SK-N-SH (cell line): Measurements from ENCODE around the gene NAT8L. TPM values are rescaled to one million over a fixed set of nuclear protein-coding genes. Genes with fewer than 3 reads are reported as not detected.

Experiments
- CTCF ChIA-PET: fragments of 300-600, 350-600 bp; formaldehyde crosslinking; extraction: SDS; loops from one replicate; lab custom pipeline; 2021; lab: Yijun Ruan, JAX
- POLR2A ChIA-PET: fragments of 350-600 bp; sonication (Branson Sonifier 250); formaldehyde crosslinking; extraction: SDS; loops from one replicate; lab custom pipeline; 2020; ENCODE audit warnings: antibody characterized with exemption, inconsistent platforms; lab: Yijun Ruan, JAX
- DNase-seq: peaks from one replicate; pipeline ENCODE4 v3.0.0; 2012
- H2AFZ ChIP-seq: fragments of 200-600 bp; sonication (generic); 2 replicates; pipeline ENCODE4 v1.8.1; 2016; ENCODE audit warnings: antibody characterized with exemption, mild to moderate bottlenecking, low read depth
- H3F3A ChIP-seq: fragments of 200-600 bp; sonication (generic); replicated peaks from 2 replicates; pipeline ENCODE3; 2016; ENCODE audit warnings: antibody characterized with exemption, mild to moderate bottlenecking; ENCODE audit not compliant: insufficient read depth
- H3K27ac ChIP-seq, 2 experiments: fragments of 200-500 bp in 1 of 2; fragments of 200-600 bp in 1 of 2; sonication (Bioruptor generic) in 1 of 2; sonication (generic), shearing (Covaris generic) in 1 of 2; 2 replicates each; pipeline versions ENCODE4 v1.5.1 to v1.6.1; 2014 to 2016; ENCODE audit warnings: low read depth in 2 of 2, inconsistent platforms in 1 of 2, low read length in 1 of 2, mild to moderate bottlenecking in 1 of 2, mixed read lengths in 1 of 2
- H3K27me3 ChIP-seq: fragments of 200-600 bp; sonication (generic), shearing (Covaris generic); 2 replicates; pipeline ENCODE4 v1.6.1; 2016; ENCODE audit warnings: mixed run types; ENCODE audit not compliant: insufficient read depth
- H3K36me3 ChIP-seq, 2 experiments: fragments of 200-500 bp in 1 of 2; fragments of 200-600 bp in 1 of 2; sonication (Bioruptor generic) in 1 of 2; sonication (generic) in 1 of 2; replicated peaks in 1 of 2; 2 replicates each; pipeline versions ENCODE3 to v1.5.1; 2014 to 2016; ENCODE audit warnings: low read length in 1 of 2, mild to moderate bottlenecking in 1 of 2; ENCODE audit not compliant: insufficient read depth in 2 of 2, control insufficient read depth in 1 of 2
- H3K4me1 ChIP-seq, 2 experiments: fragments of 200-500 bp in 1 of 2; fragments of 200-600 bp in 1 of 2; sonication (Bioruptor generic) in 1 of 2; sonication (generic), shearing (Covaris generic) in 1 of 2; 2 replicates each; pipeline versions ENCODE4 v1.5.1 to v1.6.1; 2014 to 2016; ENCODE audit warnings: low read depth in 1 of 2, low read length in 1 of 2, mixed run types in 1 of 2; ENCODE audit not compliant: insufficient read depth in 2 of 2, control insufficient read depth in 1 of 2
- H3K4me2 ChIP-seq: fragments of 200-600 bp; sonication (generic), shearing (Covaris generic); 2 replicates; pipeline ENCODE4 v1.6.1; 2017; ENCODE audit warnings: mixed run types
- H3K4me3 ChIP-seq, 2 experiments: fragments of 200-500 bp in 1 of 2; fragments of 200-600 bp in 1 of 2; sonication (Bioruptor generic) in 1 of 2; sonication (generic), shearing (Covaris generic) in 1 of 2; 2 replicates each; pipeline versions ENCODE4 v1.5.1 to v1.8.1; 2014 to 2016; ENCODE audit warnings: low read depth in 2 of 2, inconsistent platforms in 1 of 2, low read length in 1 of 2, mild to moderate bottlenecking in 1 of 2, mixed read lengths in 1 of 2, moderate library complexity in 1 of 2
- H3K79me2 ChIP-seq: fragments of 200-600 bp; sonication (generic); 2 replicates; pipeline ENCODE4 v1.8.1; 2017; ENCODE audit warnings: mild to moderate bottlenecking; ENCODE audit not compliant: insufficient read depth
- H3K9ac ChIP-seq: fragments of 200-600 bp; sonication (generic); 2 replicates; pipeline ENCODE4 v1.6.1; 2017; ENCODE audit warnings: mixed run types
- H3K9me2 ChIP-seq: fragments of 200-600 bp; sonication (generic); 2 replicates; pipeline ENCODE4 v1.6.1; 2017; ENCODE audit warnings: mixed run types
- H3K9me3 ChIP-seq: fragments of 200-600 bp; sonication (generic); 2 replicates; pipeline ENCODE4 v1.6.1; 2017; ENCODE audit warnings: mixed run types, mild to moderate bottlenecking, moderate library complexity
- H4K20me1 ChIP-seq: fragments of 200-600 bp; sonication (generic); 2 replicates; pipeline ENCODE4 v1.6.1; 2017; ENCODE audit warnings: mild to moderate bottlenecking, mixed run types; ENCODE audit not compliant: insufficient read depth
- ELF1 ChIP-seq: IDR thresholded peaks from 2 replicates; pipeline ENCODE4 v1.4.0; 2012
- FOSL2 ChIP-seq: IDR thresholded peaks from 2 replicates; pipeline ENCODE4 v1.4.0; 2012; ENCODE audit warnings: low read depth, mild to moderate bottlenecking, moderate library complexity, borderline replicate concordance
- FOXJ3 ChIP-seq: sonication (generic); formaldehyde crosslinking; IDR thresholded peaks from 2 replicates; pipeline ENCODE4 v1.5.1; 2020; ENCODE audit warnings: mild to moderate bottlenecking, missing genetic modification reagents
- FOXM1 ChIP-seq: IDR thresholded peaks from 2 replicates; pipeline ENCODE4 v1.4.0; 2012; ENCODE audit warnings: low read depth, mild to moderate bottlenecking
- JUND ChIP-seq: IDR thresholded peaks from 2 replicates; pipeline ENCODE4 v1.4.0; 2012
- RAD21 ChIP-seq: IDR thresholded peaks from 2 replicates; pipeline ENCODE4 v1.6.1; 2012; ENCODE audit warnings: mild to moderate bottlenecking, low read length
- RCOR1 ChIP-seq: fragments of 150-350 bp; IDR thresholded peaks from 2 replicates; pipeline ENCODE4 v1.6.1; 2017; ENCODE audit warnings: antibody characterized with exemption, low read length
- RFX5 ChIP-seq: IDR thresholded peaks from 2 replicates; pipeline ENCODE4 v1.6.1; 2012; ENCODE audit warnings: mild to moderate bottlenecking, improper control_type of control experiment, low read length
- RXRA ChIP-seq: IDR thresholded peaks from 2 replicates; pipeline ENCODE4 v1.4.0; 2012; ENCODE audit warnings: low read depth, mild to moderate bottlenecking, borderline replicate concordance
- SMC3 ChIP-seq: IDR thresholded peaks from 2 replicates; pipeline ENCODE4 v1.6.1; 2012; ENCODE audit warnings: low read depth, low read length, improper control_type of control experiment
- YY1 ChIP-seq: IDR thresholded peaks from 2 replicates; pipeline ENCODE4 v1.4.0; 2012; ENCODE audit warnings: low read depth, mild to moderate bottlenecking
- polyA plus RNA-seq, 3 experiments: library from polyadenylated mRNA; depleted of rRNA; stranded (reverse); fragments of >200 nt; gene quantifications; 2 replicates each; pipeline ENCODE4 v1.2.3, GENCODE V29; 2012
- TF ChIP-seq, protein P1 (sequence below): fragments of 200-600 bp; sonication (generic); IDR thresholded peaks from 2 replicates; pipeline ENCODE4 v1.6.1; 2017; ENCODE audit warnings: antibody characterized with exemption, mild to moderate bottlenecking, moderate library complexity
- TF ChIP-seq, protein P2 (sequence below): fragments of 150-350 bp; IDR thresholded peaks from 2 replicates; pipeline ENCODE4 v1.6.1; 2016; ENCODE audit warnings: mild to moderate bottlenecking, low read depth, low read length
- TF ChIP-seq, protein P3 (sequence below): IDR thresholded peaks from 2 replicates; pipeline ENCODE4; 2012
- TF ChIP-seq, protein P4 (sequence below): IDR thresholded peaks from 2 replicates; pipeline ENCODE4 v1.4.0; 2012; ENCODE audit warnings: low read depth, borderline replicate concordance
- TF ChIP-seq, protein P5 (sequence below): IDR thresholded peaks from 2 replicates; pipeline ENCODE4 v1.6.1; 2012; ENCODE audit warnings: mild to moderate bottlenecking, low read depth, low read length, moderate library complexity

NAT8L gene
- polyA plus RNA-seq, 1 of the 3 experiments (the other 2 are of a cell fraction) = 0.43 TPM

DNA sequence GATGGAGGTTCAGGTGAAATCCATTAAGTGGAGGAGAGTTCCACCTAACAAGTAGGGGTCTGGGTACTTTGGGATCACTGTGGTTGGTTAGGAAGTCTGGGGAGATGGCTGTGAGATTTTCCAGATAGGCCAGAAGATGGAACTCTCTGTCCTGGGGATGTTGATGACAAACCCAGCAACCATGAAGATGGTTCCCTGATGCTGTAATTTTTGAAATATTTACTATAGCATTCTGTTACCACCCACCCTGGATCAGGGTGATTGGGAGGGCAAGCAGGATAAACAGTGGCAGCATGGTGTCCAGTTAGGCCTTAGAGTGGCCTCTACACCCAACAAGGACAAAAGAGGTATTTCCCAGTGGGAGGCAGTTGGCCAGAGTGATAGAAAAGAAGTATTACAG, 34.4 kb upstream of the NAT8L start:
- Histone ChIP-seq H3K79me2 (no peaks in the 10 kb centered on the region), H3K9me2 (no peaks in the 10 kb centered on the region), H4K20me1 (no peaks in the 10 kb centered on the region), H3K27me3 (no peaks in the 10 kb centered on the region), H2AFZ (no peak overlapping the region), H3F3A (no peaks in the 10 kb centered on the region), H3K4me3 (no peak overlapping the region), H3K4me2 (no peak overlapping the region), H3K9me3 (no peaks in the 10 kb centered on the region), H3K27ac (no peak overlapping the region), H3K36me3 (no peaks in the 10 kb centered on the region), H3K4me1 (no peaks in the 10 kb centered on the region), H3K9ac (no peak overlapping the region)
- CTCF ChIA-PET = no interaction called here
- TF ChIP-seq, protein P1, sequence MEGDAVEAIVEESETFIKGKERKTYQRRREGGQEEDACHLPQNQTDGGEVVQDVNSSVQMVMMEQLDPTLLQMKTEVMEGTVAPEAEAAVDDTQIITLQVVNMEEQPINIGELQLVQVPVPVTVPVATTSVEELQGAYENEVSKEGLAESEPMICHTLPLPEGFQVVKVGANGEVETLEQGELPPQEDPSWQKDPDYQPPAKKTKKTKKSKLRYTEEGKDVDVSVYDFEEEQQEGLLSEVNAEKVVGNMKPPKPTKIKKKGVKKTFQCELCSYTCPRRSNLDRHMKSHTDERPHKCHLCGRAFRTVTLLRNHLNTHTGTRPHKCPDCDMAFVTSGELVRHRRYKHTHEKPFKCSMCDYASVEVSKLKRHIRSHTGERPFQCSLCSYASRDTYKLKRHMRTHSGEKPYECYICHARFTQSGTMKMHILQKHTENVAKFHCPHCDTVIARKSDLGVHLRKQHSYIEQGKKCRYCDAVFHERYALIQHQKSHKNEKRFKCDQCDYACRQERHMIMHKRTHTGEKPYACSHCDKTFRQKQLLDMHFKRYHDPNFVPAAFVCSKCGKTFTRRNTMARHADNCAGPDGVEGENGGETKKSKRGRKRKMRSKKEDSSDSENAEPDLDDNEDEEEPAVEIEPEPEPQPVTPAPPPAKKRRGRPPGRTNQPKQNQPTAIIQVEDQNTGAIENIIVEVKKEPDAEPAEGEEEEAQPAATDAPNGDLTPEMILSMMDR = no peak
- TF ChIP-seq FOXJ3 (no peak), YY1 (no peak), FOSL2 (no peak)
- TF ChIP-seq, protein P2, sequence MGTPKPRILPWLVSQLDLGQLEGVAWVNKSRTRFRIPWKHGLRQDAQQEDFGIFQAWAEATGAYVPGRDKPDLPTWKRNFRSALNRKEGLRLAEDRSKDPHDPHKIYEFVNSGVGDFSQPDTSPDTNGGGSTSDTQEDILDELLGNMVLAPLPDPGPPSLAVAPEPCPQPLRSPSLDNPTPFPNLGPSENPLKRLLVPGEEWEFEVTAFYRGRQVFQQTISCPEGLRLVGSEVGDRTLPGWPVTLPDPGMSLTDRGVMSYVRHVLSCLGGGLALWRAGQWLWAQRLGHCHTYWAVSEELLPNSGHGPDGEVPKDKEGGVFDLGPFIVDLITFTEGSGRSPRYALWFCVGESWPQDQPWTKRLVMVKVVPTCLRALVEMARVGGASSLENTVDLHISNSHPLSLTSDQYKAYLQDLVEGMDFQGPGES = no peak
- TF ChIP-seq, protein P3, sequence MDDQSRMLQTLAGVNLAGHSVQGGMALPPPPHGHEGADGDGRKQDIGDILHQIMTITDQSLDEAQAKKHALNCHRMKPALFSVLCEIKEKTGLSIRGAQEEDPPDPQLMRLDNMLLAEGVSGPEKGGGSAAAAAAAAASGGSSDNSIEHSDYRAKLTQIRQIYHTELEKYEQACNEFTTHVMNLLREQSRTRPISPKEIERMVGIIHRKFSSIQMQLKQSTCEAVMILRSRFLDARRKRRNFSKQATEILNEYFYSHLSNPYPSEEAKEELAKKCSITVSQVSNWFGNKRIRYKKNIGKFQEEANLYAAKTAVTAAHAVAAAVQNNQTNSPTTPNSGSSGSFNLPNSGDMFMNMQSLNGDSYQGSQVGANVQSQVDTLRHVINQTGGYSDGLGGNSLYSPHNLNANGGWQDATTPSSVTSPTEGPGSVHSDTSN = no peak
- no peak for DNase-seq
- POLR2A ChIA-PET = no interaction called here

DNA sequence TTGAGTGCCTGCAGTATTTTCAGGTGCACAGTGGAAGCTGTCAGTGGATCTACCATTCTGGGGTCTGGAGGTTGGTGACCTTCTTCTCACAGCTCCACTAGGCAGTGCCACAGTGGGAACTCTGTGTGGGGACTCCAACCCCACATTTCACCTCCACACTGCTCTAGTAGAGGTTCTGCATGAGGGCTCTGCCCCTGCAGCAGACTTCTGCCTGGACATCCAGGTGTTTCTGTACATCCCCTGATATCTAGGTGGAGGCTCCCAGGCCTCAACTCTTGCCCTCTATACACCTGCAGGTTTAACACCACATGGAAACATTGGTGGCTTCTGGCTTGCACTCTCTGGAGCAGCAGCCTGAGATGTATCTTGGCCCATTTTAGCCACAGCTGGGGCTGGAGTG, 33.3 kb upstream of the NAT8L start:
- Histone ChIP-seq H3K27ac (no peak overlapping the region), H2AFZ (no peak overlapping the region), H3K9me3 (no peaks in the 10 kb centered on the region)
- no peak for TF ChIP-seq RAD21
- TF ChIP-seq RXRA = no peak
- no peak for TF ChIP-seq YY1
- TF ChIP-seq, protein P4, sequence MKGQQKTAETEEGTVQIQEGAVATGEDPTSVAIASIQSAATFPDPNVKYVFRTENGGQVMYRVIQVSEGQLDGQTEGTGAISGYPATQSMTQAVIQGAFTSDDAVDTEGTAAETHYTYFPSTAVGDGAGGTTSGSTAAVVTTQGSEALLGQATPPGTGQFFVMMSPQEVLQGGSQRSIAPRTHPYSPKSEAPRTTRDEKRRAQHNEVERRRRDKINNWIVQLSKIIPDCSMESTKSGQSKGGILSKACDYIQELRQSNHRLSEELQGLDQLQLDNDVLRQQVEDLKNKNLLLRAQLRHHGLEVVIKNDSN = no peak
- TF ChIP-seq, protein P1 = no peak
- no peak for TF ChIP-seq JUND
- no peak for TF ChIP-seq RFX5
- TF ChIP-seq RCOR1 = no peak
- TF ChIP-seq, protein P2 = no peak
- no peak for TF ChIP-seq SMC3
- TF ChIP-seq, protein P5, sequence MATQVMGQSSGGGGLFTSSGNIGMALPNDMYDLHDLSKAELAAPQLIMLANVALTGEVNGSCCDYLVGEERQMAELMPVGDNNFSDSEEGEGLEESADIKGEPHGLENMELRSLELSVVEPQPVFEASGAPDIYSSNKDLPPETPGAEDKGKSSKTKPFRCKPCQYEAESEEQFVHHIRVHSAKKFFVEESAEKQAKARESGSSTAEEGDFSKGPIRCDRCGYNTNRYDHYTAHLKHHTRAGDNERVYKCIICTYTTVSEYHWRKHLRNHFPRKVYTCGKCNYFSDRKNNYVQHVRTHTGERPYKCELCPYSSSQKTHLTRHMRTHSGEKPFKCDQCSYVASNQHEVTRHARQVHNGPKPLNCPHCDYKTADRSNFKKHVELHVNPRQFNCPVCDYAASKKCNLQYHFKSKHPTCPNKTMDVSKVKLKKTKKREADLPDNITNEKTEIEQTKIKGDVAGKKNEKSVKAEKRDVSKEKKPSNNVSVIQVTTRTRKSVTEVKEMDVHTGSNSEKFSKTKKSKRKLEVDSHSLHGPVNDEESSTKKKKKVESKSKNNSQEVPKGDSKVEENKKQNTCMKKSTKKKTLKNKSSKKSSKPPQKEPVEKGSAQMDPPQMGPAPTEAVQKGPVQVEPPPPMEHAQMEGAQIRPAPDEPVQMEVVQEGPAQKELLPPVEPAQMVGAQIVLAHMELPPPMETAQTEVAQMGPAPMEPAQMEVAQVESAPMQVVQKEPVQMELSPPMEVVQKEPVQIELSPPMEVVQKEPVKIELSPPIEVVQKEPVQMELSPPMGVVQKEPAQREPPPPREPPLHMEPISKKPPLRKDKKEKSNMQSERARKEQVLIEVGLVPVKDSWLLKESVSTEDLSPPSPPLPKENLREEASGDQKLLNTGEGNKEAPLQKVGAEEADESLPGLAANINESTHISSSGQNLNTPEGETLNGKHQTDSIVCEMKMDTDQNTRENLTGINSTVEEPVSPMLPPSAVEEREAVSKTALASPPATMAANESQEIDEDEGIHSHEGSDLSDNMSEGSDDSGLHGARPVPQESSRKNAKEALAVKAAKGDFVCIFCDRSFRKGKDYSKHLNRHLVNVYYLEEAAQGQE = no peak
- no peak for TF ChIP-seq ELF1
- no peak for TF ChIP-seq FOXM1
- TF ChIP-seq, all 33 proteins: peak for 0
- no peak overlapping the region for H3K4me3 ChIP-seq
- no peaks in the 10 kb centered on the region for H3K27me3 ChIP-seq
- H3K9ac ChIP-seq = no peak overlapping the region
- no peaks in the 10 kb centered on the region for H3K9me2 ChIP-seq
- POLR2A ChIA-PET = no interaction called here
- no peaks in the 10 kb centered on the region for H3K36me3 ChIP-seq
- no peak for DNase-seq
- H3K79me2 ChIP-seq = no peaks in the 10 kb centered on the region
- CTCF ChIA-PET = no interaction called here
- no peaks in the 10 kb centered on the region for H4K20me1 ChIP-seq
- H3F3A ChIP-seq = no peaks in the 10 kb centered on the region
- H3K4me2 ChIP-seq = no peak overlapping the region
- H3K4me1 ChIP-seq = no peaks in the 10 kb centered on the region
